Small intestine (tissue), 7 donors: Measurements from ENCODE around the gene AP3B1. TPM values are rescaled to one million over a fixed set of nuclear protein-coding genes. Genes with fewer than 3 reads are reported as not detected.
"Not testable (repeated sequence)": the region's sequence is repeated elsewhere in the genome, so short reads cannot be mapped to it uniquely, and the experiment has no call there.

Source experiments
- DNase-seq, 2 donors: peaks; one replicate each; pipeline versions ENCODE4 v3.0.0 to v3.0.0-alpha.2; 2013
- FAIRE-seq: peaks from 2 replicates; lab custom pipeline; 2012; peaks lifted over from hg19 to GRCh38; lab: Jason Lieb, UNC
- H3K27ac ChIP-seq, 3 donors: one replicate each; pipeline ENCODE4 v1.5.1; 2013; ENCODE audit warnings: low read length in 2 of 3, mild to moderate bottlenecking in 2 of 3, control low read depth in 1 of 3, inconsistent platforms in 1 of 3, low read depth in 1 of 3, moderate library complexity in 1 of 3
- H3K27me3 ChIP-seq, 3 donors: one replicate each; pipeline ENCODE4 v1.6.1; 2013; ENCODE audit warnings: low read length in 3 of 3, inconsistent platforms in 1 of 3; ENCODE audit not compliant: control insufficient read depth in 3 of 3, insufficient read depth in 3 of 3
- H3K36me3 ChIP-seq, 3 donors: one replicate each; pipeline ENCODE4 v1.6.1; 2013; ENCODE audit warnings: low read length in 3 of 3, inconsistent platforms in 1 of 3, low read depth in 1 of 3, mild to moderate bottlenecking in 1 of 3, moderate library complexity in 1 of 3; ENCODE audit not compliant: control insufficient read depth in 3 of 3, insufficient read depth in 2 of 3
- H3K4me1 ChIP-seq, 3 donors: one replicate each; pipeline ENCODE4 v1.6.1; 2013; ENCODE audit warnings: low read length in 2 of 3, inconsistent platforms in 1 of 3, low read depth in 1 of 3, mild to moderate bottlenecking in 1 of 3, moderate library complexity in 1 of 3; ENCODE audit not compliant: control insufficient read depth in 3 of 3, insufficient read depth in 2 of 3
- H3K4me3 ChIP-seq, 3 donors: one replicate each; pipeline ENCODE4 v1.5.1; 2013; ENCODE audit warnings: low read length in 3 of 3, control low read depth in 1 of 3, inconsistent platforms in 1 of 3, low read depth in 1 of 3, mild to moderate bottlenecking in 1 of 3, moderate library complexity in 1 of 3
- H3K9me3 ChIP-seq, 2 donors: one replicate each; pipeline ENCODE4 v1.6.1; 2013; ENCODE audit warnings: low read depth in 1 of 2, low read length in 1 of 2; ENCODE audit not compliant: control insufficient read depth in 2 of 2, insufficient read depth in 1 of 2
- WGBS, 3 donors: extraction: QIAGEN DNeasy Blood & Tissue Kit; methylation state at CpG; one replicate each; pipeline ENCODE4 v1.1.7; 2013; 5-methylcytosine and 5-hydroxymethylcytosine counted together
- polyA plus RNA-seq, 4 donors: library from polyadenylated mRNA; stranded (reverse) in 3 of 4; unstranded in 1 of 4; fragments of 200-250 nt in 3 of 4; fragments of 120-200 nt in 1 of 4; gene quantifications; one replicate each; pipeline versions ENCODE4 v1.2.1 to v1.2.3, GENCODE V29; 2013
- donor health status: healthy with polysubstance abuse.
- donor health status: control.
- donor health status: control.
- donor health status: Bipolar disorder and iron deficiency.
- donor health status: healthy.

The AP3B1 gene
- polyA plus RNA-seq, 4 donors: 22.6 to 38.0 (median 30.6) TPM

- not testable (repeated sequence) for H3K4me3 ChIP-seq, H3K27me3 ChIP-seq, H3K9me3 ChIP-seq, H3K4me1 ChIP-seq, DNase-seq, FAIRE-seq, H3K36me3 ChIP-seq, H3K27ac ChIP-seq
- 91 to 97% (median 97%) methylated on average over 2 of the region's 2 CpGs for WGBS, 3 donors
Observed at GRCh38 chr5:78046823-78047222, 247.7 kb downstream of the AP3B1 start.

DNA sequence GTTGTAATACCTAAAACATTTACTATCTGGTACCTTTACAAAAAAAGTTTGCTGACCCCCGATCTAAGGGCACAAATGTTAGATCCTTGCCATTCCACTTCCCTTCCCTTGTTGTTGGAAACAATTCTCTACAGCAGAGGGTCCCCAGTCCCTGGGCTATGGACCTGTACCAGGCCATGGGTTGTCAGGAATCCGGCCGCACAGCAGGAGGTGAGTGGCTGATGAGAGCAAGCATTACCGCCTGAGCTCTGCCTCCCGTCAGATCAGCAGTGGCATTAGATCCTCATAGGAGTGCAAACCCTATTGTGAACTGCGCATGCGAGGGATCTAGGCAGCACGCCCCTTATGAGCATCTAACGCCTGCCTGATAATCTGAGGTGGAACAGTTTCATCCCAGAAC, 248.5 kb downstream of the AP3B1 start:
- Histone ChIP-seq H3K9me3 (no peaks in the 10 kb centered on the region), H3K36me3 (peaks cover 0 to 3% (median 0%) of the 10 kb centered on the region in 3 donors), H3K4me3 (no peak overlapping the region), H3K27ac (no peak overlapping the region), H3K27me3 (no peaks in the 10 kb centered on the region), H3K4me1 (no peaks in the 10 kb centered on the region)
- WGBS, 3 donors: 97 to 100% (median 97%) methylated on average over 9 of the region's 9 CpGs
- no peak for FAIRE-seq
- no peak for DNase-seq

- 86 to 99% (median 96%) methylated on average over 5 of the region's 5 CpGs for WGBS, 3 donors
- Histone ChIP-seq H3K4me3 (no peak overlapping the region), H3K27me3 (no peaks in the 10 kb centered on the region), H3K27ac (no peak overlapping the region), H3K36me3 (peaks cover 0 to 3% (median 2%) of the 10 kb centered on the region in 3 donors), H3K4me1 (no peaks in the 10 kb centered on the region), H3K9me3 (no peaks in the 10 kb centered on the region)
- FAIRE-seq (no peak), DNase-seq (no peak)
Observed at GRCh38 chr5:78041805-78042204, 252.7 kb downstream of the AP3B1 start.

DNA sequence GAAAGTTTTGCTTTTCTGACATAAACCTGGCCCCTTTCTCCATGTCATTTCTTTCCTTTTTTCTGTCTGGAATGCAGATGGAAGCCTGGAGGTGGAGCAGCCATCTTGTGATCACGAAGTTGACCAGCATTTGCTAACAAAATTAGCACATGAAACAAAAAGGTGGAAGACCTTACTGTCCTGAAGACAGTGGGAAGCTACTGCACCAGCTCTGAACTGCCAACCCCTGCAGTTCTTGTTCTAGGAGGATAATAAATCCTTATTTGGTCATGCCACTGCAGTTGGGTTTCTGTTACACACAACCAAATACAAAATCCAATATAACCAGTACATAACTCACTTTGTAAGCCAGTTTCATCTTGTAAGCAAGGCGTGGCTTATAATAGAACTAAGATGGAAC, 269.0 kb downstream of the AP3B1 start:
- WGBS, 3 donors: 92 to 97% (median 93%) methylated on average over 2 of the region's 2 CpGs
- Histone ChIP-seq H3K27me3 (no peaks in the 10 kb centered on the region), H3K4me3 (no peak overlapping the region), H3K9me3 (no peaks in the 10 kb centered on the region), H3K36me3 (peaks cover 0 to 3% (median 3%) of the 10 kb centered on the region in 3 donors), H3K27ac (no peak overlapping the region), H3K4me1 (no peaks in the 10 kb centered on the region)
- FAIRE-seq: no peak
- no peak for DNase-seq

GRCh38 chr5:78019744-78020143, 274.8 kb downstream of the AP3B1 start:
- no peaks in the 10 kb centered on the region for H3K4me1 ChIP-seq
- H3K4me3 ChIP-seq: no peak overlapping the region
- no peaks in the 10 kb centered on the region for H3K27me3 ChIP-seq
- 88 to 93% (median 92%) methylated on average over 5 of the region's 5 CpGs for WGBS, 3 donors
- FAIRE-seq (no peak), DNase-seq (no peak)
- peaks cover 0 to 3% (median 0%) of the 10 kb centered on the region in 3 donors for H3K36me3 ChIP-seq
- no peak overlapping the region for H3K27ac ChIP-seq
- H3K9me3 ChIP-seq: no peaks in the 10 kb centered on the region

- Histone ChIP-seq H3K27me3 (no peaks in the 10 kb centered on the region), H3K27ac (no peak overlapping the region), H3K36me3 (peaks cover 0 to 3% (median 0%) of the 10 kb centered on the region in 3 donors), H3K4me3 (no peak overlapping the region), H3K9me3 (no peaks in the 10 kb centered on the region), H3K4me1 (no peaks in the 10 kb centered on the region)
- WGBS, 3 donors: 80 to 97% (median 94%) methylated on average over 3 of the region's 3 CpGs
- no peak for FAIRE-seq
- DNase-seq: no peak
Observed at GRCh38 chr5:78016863-78017529, 277.5 kb downstream of the AP3B1 start.

DNA sequence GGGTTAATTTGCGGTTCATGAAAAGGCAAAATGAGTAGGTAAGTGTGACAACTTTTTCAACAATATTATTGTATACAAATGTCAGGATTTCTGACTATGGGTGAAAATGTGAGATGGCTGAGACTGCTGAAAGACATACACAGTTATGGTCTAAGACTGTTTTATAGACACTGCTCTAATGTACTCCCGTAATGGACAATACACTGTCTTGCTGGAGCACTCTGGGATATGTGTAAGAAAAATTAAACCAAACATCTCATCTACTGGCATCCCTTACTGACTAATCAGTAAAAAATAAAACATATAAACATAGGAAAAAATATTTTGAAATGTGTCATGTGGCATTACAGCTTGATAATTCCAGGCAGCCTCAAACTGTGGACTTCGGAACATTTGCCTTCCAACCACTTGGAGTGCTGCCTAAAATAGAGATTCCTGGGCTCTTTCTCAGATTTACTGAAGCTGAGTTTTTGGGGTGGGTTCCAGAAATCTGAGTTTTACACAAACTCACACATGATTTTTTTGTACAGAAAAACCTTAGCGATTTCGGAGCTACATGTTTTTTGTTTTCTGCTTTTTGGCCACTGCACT, 284.5 kb downstream of the AP3B1 start:
- DNase-seq: peak in 1 of 2 donors; percentile 9
- no peak overlapping the region for H3K4me3 ChIP-seq
- no peaks in the 10 kb centered on the region for H3K9me3 ChIP-seq
- no peaks in the 10 kb centered on the region for H3K4me1 ChIP-seq
- FAIRE-seq: no peak
- H3K27ac ChIP-seq: no peak overlapping the region
- WGBS, 3 donors: 77 to 89% (median 84%) methylated on average over 5 of the region's 5 CpGs
- H3K27me3 ChIP-seq: no peaks in the 10 kb centered on the region
- H3K36me3 ChIP-seq: no peaks in the 10 kb centered on the region

DNA sequence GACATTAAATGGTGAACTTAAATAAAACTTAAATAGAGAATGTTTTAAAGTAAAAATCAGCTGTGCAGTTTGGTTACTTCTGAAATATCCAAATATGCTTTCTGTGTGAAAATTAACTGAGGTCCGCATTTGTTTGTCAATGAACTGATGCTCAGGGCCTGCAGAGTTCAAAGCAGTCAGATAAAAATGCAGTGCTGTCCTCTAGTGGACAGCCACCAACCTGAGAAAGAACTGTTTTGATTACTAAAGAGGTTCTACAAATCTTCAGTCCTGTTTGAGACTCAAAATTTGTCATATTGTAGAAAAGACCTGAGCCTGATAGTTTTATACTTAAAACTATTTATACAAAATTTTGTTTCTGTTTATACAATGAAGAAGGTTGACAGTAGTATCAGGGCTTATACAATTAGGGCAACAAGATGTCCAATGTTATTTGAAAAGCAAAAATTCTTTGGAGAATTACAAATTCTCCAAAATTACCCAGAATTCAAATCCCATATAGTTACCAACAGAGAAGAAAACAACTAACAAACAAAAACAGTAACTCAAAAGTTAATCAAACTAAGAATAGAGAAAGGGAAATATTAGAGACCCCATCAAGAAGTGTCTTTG, 286.0 kb downstream of the AP3B1 start:
- H3K36me3 ChIP-seq: no peaks in the 10 kb centered on the region
- FAIRE-seq (no peak), DNase-seq (peak; percentile 31 to 47)
- no peaks in the 10 kb centered on the region for H3K4me1 ChIP-seq
- H3K27ac ChIP-seq: no peak overlapping the region
- no peaks in the 10 kb centered on the region for H3K9me3 ChIP-seq
- WGBS, 3 donors: 52 to 62% (median 56%) methylated on average over 1 of the region's 1 CpG
- H3K4me3 ChIP-seq: no peak overlapping the region
- H3K27me3 ChIP-seq: no peaks in the 10 kb centered on the region
